Measurements from ENCODE around the gene B4GALT5.

DNA sequence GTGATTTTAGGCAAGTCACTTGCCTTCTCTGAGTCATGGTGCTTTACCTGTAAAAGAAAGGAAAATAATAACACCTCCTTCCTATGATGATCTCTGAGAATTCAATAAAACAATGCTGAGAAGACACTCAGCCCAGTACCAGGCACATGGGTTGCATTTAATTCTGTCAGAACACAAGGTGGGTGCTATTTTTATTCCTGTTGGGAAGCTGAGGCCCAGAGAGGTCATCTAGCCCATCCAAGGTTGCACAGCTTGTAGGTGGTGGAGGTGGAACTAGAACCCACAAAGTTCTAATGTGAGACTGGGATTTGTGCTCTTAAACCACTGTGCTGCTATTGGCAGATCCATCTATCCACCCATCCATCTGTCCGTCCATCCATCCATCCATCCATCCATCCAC, 106.1 kb downstream of the B4GALT5 start:
- TF ChIP-seq, protein P1, sequence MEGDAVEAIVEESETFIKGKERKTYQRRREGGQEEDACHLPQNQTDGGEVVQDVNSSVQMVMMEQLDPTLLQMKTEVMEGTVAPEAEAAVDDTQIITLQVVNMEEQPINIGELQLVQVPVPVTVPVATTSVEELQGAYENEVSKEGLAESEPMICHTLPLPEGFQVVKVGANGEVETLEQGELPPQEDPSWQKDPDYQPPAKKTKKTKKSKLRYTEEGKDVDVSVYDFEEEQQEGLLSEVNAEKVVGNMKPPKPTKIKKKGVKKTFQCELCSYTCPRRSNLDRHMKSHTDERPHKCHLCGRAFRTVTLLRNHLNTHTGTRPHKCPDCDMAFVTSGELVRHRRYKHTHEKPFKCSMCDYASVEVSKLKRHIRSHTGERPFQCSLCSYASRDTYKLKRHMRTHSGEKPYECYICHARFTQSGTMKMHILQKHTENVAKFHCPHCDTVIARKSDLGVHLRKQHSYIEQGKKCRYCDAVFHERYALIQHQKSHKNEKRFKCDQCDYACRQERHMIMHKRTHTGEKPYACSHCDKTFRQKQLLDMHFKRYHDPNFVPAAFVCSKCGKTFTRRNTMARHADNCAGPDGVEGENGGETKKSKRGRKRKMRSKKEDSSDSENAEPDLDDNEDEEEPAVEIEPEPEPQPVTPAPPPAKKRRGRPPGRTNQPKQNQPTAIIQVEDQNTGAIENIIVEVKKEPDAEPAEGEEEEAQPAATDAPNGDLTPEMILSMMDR (conservative IDR thresholded peaks at IDR 0.05 in 1 of 2, IDR thresholded peaks at IDR 0.05 in 1 of 2; ENCODE audit: extremely low read depth in 1 of 2, insufficient read depth in 1 of 2, low read depth in 1 of 2, low read length in 2 of 2), result no peak
- no peak for TF ChIP-seq EZH2 (IDR thresholded peaks at IDR 0.05; ENCODE audit: borderline replicate concordance, low read length)
